Gastrocnemius medialis (tissue), 4 donors: ENCODE results near the gene USP20.

ENCODE experiments used
- CTCF ChIP-seq, 5 experiments: fragments of 450-650 bp in 3 of 5; fragments of 200-600 bp in 2 of 5; sonication (generic) in 2 of 5; IDR thresholded peaks in 4 of 5; conservative IDR thresholded peaks in 1 of 5; 1 replicate in 4 of 5; 2 replicates in 1 of 5; pipeline ENCODE4 v1.5.1; 2016 to 2019; ENCODE audit warnings: antibody characterized with exemption in 5 of 5, mild to moderate bottlenecking in 3 of 5, moderate library complexity in 3 of 5
- POLR2A ChIP-seq, 2 donors: fragments of 450-650 bp; IDR thresholded peaks; one replicate each; pipeline ENCODE4 v1.6.1; 2017; ENCODE audit warnings: antibody characterized with exemption in 2 of 2, mild to moderate bottlenecking in 2 of 2, moderate library complexity in 2 of 2

- TF ChIP-seq POLR2A (IDR thresholded peaks at IDR 0.05) (no peak), CTCF (IDR thresholded peaks at IDR 0.05 in 4 of 5, conservative IDR thresholded peaks at IDR 0.05 in 1 of 5) (no peak)
Measured at GRCh38 chr9:129897263-129897662, 62.0 kb downstream of the USP20 start.
